DOHH2 (cell line): ENCODE results near the gene VIT.

Source experiments
- EZH2phosphoT487 ChIP-seq: fragments of 200-600 bp; sonication (generic); IDR thresholded peaks from 2 replicates; pipeline ENCODE4 v1.6.1; 2017; ENCODE audit warnings: borderline replicate concordance, mild to moderate bottlenecking, antibody characterized with exemption, low read length, moderate library complexity, mixed read lengths
- TF ChIP-seq, protein P1 (sequence below): fragments of 200-600 bp; sonication (generic); IDR thresholded peaks from one replicate; pipeline ENCODE4 v1.5.1; 2014; ENCODE audit warnings: antibody characterized with exemption, mild to moderate bottlenecking, low read depth, low read length; ENCODE audit not compliant: poor library complexity, severe bottlenecking

DNA sequence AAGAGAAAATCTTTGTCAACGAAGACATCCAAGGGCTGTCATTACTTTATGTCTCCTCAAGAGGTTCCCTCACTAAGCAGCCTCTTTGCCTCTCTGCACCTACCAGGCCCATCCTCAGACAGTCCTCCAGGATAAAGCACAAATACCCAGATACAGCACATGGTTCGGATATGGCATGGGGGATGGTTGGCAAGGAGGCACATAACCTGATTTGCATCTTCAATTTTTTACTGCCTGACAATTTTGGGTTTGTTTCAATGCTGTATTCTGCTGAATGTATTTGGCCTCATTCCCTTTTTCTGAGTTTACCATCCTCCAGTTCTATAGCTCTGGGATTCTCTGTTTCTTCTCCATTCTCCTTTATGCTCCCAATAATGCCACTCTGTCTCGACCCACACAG, 78.8 kb downstream of the VIT start:
- TF ChIP-seq, protein P1, sequence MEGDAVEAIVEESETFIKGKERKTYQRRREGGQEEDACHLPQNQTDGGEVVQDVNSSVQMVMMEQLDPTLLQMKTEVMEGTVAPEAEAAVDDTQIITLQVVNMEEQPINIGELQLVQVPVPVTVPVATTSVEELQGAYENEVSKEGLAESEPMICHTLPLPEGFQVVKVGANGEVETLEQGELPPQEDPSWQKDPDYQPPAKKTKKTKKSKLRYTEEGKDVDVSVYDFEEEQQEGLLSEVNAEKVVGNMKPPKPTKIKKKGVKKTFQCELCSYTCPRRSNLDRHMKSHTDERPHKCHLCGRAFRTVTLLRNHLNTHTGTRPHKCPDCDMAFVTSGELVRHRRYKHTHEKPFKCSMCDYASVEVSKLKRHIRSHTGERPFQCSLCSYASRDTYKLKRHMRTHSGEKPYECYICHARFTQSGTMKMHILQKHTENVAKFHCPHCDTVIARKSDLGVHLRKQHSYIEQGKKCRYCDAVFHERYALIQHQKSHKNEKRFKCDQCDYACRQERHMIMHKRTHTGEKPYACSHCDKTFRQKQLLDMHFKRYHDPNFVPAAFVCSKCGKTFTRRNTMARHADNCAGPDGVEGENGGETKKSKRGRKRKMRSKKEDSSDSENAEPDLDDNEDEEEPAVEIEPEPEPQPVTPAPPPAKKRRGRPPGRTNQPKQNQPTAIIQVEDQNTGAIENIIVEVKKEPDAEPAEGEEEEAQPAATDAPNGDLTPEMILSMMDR, result no peak
- TF ChIP-seq EZH2phosphoT487, result no peak
